Spleen (tissue), 7 donors: Measurements from ENCODE around the gene CFD.

Experiments used
- CTCF ChIP-seq, 11 experiments: fragments of 200-600 bp in 7 of 11; fragments of 450-650 bp in 4 of 11; sonication (generic) in 4 of 11; IDR thresholded peaks in 8 of 11; conservative IDR thresholded peaks in 3 of 11; 1 replicate in 7 of 11; 2 replicates in 4 of 11; pipeline versions ENCODE4 v1.4.0 to v1.8.0; 2016 to 2021; ENCODE audit warnings: antibody characterized with exemption in 11 of 11, inconsistent platforms in 4 of 11, mild to moderate bottlenecking in 1 of 11
- POLR2A ChIP-seq, 3 donors: fragments of 450-650 bp; IDR thresholded peaks; one replicate each; pipeline ENCODE4 v1.5.1; 2017; ENCODE audit warnings: antibody characterized with exemption in 3 of 3, mild to moderate bottlenecking in 1 of 3
- donor health status: DM: no; HTN: no; CAD: no; lungs with moderate emphysema.
- donor health status: DM: no; HTN: no; CAD: no.
- donor health status: DM: no; HTN: no; CAD: no.

- TF ChIP-seq CTCF (IDR thresholded peaks at IDR 0.05 in 8 of 11, conservative IDR thresholded peaks at IDR 0.05 in 3 of 11) (no peak), POLR2A (IDR thresholded peaks at IDR 0.05) (no peak)
Measured at GRCh38 chr19:862581-863314, 3.3 kb downstream of the CFD start.
